Measurements from ENCODE around the gene UBE3C. TPM values are rescaled to one million over a fixed set of nuclear protein-coding genes. Genes with fewer than 3 reads are reported as not detected.

The UBE3C gene
- total and polyA plus RNA-seq, 2 of the 13 experiments (the other 11 are each of a cell fraction or from before 2014, with no cell fraction given) = 27.0 to 48.2 TPM

- no TSS peak for BruUV-seq (replicated peaks)
- no peak for FAIRE-seq
- H2AFZ ChIP-seq (ENCODE audit: low read length) = no peak overlapping the region
- no peaks in the 10 kb centered on the region for H3K36me3 ChIP-seq (replicated peaks in 1 of 2; ENCODE audit: control insufficient read depth in 1 of 2, insufficient read depth in 2 of 2, low read length in 2 of 2)
- H3K4me1 ChIP-seq (ENCODE audit: insufficient read depth, low read length) = peaks cover 55% of the 10 kb centered on the region
- intact Hi-C loops (cut with micrococcal nuclease; ENCODE audit: unreplicated experiment) = no loop called here
- TF ChIP-seq, protein P1, sequence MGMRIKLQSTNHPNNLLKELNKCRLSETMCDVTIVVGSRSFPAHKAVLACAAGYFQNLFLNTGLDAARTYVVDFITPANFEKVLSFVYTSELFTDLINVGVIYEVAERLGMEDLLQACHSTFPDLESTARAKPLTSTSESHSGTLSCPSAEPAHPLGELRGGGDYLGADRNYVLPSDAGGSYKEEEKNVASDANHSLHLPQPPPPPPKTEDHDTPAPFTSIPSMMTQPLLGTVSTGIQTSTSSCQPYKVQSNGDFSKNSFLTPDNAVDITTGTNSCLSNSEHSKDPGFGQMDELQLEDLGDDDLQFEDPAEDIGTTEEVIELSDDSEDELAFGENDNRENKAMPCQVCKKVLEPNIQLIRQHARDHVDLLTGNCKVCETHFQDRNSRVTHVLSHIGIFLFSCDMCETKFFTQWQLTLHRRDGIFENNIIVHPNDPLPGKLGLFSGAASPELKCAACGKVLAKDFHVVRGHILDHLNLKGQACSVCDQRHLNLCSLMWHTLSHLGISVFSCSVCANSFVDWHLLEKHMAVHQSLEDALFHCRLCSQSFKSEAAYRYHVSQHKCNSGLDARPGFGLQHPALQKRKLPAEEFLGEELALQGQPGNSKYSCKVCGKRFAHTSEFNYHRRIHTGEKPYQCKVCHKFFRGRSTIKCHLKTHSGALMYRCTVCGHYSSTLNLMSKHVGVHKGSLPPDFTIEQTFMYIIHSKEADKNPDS (CRISPR knock-in tag; IDR thresholded peaks at IDR 0.05) = no peak
- no peak for TF ChIP-seq ZNF512 (CRISPR knock-in tag; IDR thresholded peaks at IDR 0.05)
- TF ChIP-seq MEIS1 (CRISPR knock-in tag; IDR thresholded peaks at IDR 0.05; ENCODE audit: borderline replicate concordance) = no peak
- no peak for TF ChIP-seq DNMT3B (CRISPR knock-in tag; conservative IDR thresholded peaks at IDR 0.05)
- no peak for TF ChIP-seq NFATC3 (CRISPR knock-in tag; IDR thresholded peaks at IDR 0.05)
- peak; percentile 86 for TF ChIP-seq ZSCAN25 (CRISPR knock-in tag; IDR thresholded peaks at IDR 0.05)
- peak; percentile 22; the same call in 1 of the 2 replicates for TF ChIP-seq RXRB (CRISPR knock-in tag; IDR thresholded peaks at IDR 0.05; ENCODE audit: borderline replicate concordance)
- TF ChIP-seq ERF (CRISPR knock-in tag; IDR thresholded peaks at IDR 0.05) = no peak
- H4K20me1 ChIP-seq (ENCODE audit: insufficient read depth, low read length) = no peaks in the 10 kb centered on the region
- 75% methylated on average over 13 of the region's 29 CpGs for WGBS (ENCODE audit: low lambda C conversion rate)
- DNase-seq (ENCODE audit: low spot score) = no peak
- POLR2A ChIA-PET = no interaction called here
- no peak for ATAC-seq
- H3K27ac ChIP-seq (ENCODE audit: extremely low read length, insufficient read depth, low read length) = no peak overlapping the region
- no peaks in the 10 kb centered on the region for H3K9me3 ChIP-seq (ENCODE audit: low read length)
- no peaks in the 10 kb centered on the region for H3K79me2 ChIP-seq (ENCODE audit: insufficient read depth, low read length)
- peak overlapping the region; percentile 86 for H3K4me2 ChIP-seq (ENCODE audit: low read depth, low read length)
- in situ Hi-C loops (cut with HindIII; ENCODE audit: extremely low pct_ligation_motif_present, low pct_unique_long_range_greater_than_20kb) = no loop called here
- H3K4me3 ChIP-seq (replicated peaks in 1 of 3; ENCODE audit: insufficient read depth in 1 of 3, low read depth in 2 of 3, low read length in 3 of 3) = peak overlapping the region in 1 of 3 experiments; percentile 29; a peak in 1 of 6 replicates
- no peak overlapping the region for H3K9ac ChIP-seq (ENCODE audit: insufficient read depth, low read depth, low read length)
- CTCF ChIA-PET (ENCODE audit: low intra/inter-chr PET ratio, low total read pairs) = no interaction called here
- H3K27me3 ChIP-seq (ENCODE audit: control insufficient read depth in 1 of 2, insufficient read depth in 2 of 2, low read length in 2 of 2) = peaks cover 0 to 3% of the 10 kb centered on the region in 2 experiments; a peak in 1 of 5 replicates
Observed at GRCh38 chr7:157291404-157292080, 152.8 kb downstream of the UBE3C start.

Data from HepG2 (cell line).